HG03575 (cell line): ENCODE data around the gene ZSCAN21.

Source experiments
- ATAC-seq: cut with Tn5 transposase; IDR thresholded peaks from one replicate; pipeline ENCODE4 v1.9.1; 2021; ENCODE audit not compliant: unreplicated experiment, insufficient number of reproducible peaks, low FRiP score; ENCODE audit errors: extremely low read depth

The ZSCAN21 gene

DNA sequence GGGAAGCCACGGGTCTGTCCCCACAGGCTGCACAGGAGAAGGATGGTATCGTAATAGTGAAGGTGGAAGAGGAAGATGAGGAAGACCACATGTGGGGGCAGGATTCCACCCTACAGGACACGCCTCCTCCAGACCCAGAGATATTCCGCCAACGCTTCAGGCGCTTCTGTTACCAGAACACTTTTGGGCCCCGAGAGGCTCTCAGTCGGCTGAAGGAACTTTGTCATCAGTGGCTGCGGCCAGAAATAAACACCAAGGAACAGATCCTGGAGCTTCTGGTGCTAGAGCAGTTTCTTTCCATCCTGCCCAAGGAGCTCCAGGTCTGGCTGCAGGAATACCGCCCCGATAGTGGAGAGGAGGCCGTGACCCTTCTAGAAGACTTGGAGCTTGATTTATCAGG lies 26.0 kb upstream of the ZSCAN21 start:
- ATAC-seq: no peak

DNA sequence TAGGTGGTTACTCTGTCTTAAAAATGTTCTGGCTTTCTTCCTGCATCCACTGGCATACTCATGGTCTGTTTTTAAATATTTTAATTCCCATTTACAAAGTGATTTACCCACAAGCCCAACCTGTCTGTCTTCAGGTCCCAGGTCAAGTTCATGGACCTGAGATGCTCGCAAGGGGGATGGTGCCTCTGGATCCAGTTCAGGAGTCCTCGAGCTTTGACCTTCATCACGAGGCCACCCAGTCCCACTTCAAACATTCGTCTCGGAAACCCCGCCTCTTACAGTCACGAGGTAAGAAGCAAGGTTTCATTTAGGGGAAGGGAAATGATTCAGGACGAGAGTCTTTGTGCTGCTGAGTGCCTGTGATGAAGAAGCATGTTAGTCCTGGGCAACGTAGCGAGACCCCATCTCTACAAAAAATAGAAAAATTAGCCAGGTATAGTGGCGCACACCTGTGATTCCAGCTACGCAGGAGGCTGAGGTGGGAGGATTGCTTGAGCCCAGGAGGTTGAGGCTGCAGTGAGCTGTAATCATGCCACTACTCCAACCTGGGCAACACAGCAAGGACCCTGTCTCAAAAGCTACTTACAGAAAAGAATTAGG lies 25.5 kb upstream of the ZSCAN21 start:
- no peak for ATAC-seq

DNA sequence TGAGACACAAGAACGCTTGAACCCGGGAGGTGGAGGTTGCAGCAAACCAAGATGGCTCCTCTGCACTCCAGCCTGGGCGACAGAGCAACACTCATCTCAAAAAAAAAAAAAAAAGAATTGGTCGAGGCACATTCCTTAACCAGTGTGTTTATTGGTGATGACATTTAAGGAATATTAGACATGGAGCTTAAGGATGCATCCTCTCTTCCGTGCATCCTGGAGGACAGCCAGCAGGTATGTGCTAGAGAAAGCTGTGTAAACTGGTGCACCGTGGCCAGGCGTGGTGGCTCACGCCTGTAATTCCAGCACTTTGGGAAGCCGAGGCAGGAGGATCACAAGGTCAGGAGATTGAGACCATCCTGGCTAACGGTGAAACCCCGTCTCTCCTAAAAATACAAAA lies 22.4 kb upstream of the ZSCAN21 start:
- ATAC-seq: no peak

DNA sequence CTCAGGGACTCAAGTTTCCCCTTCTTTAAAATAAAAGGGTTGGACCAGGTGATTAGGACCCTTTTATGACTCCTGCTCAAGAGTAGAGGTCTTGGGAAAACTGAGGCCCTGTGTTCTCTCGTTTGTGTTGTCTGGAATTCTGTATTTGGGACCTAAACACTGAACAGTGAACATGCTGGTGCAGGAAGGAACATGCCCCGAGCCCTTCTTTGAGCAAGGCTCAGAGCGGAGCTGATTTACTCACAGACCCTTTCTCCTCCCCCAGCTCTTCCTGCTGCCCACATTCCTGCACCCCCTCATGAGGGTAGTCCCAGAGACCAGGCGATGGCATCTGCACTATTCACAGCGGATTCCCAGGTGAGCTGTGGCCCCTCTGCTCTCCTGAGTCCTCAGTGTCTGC lies 20.0 kb upstream of the ZSCAN21 start:
- no peak for ATAC-seq

DNA sequence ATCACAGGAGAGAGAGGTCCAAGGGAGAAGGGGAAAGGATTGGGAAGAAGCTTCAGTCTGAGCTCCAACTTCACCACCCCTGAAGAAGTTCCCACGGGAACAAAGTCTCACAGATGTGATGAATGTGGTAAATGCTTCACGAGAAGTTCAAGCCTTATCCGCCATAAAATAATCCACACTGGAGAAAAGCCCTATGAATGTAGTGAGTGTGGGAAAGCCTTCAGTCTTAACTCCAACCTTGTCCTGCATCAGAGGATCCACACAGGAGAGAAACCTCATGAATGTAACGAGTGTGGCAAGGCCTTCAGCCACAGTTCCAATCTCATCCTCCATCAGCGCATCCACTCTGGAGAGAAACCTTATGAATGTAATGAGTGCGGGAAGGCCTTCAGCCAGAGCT lies 16.0 kb upstream of the ZSCAN21 start:
- ATAC-seq: no peak

DNA sequence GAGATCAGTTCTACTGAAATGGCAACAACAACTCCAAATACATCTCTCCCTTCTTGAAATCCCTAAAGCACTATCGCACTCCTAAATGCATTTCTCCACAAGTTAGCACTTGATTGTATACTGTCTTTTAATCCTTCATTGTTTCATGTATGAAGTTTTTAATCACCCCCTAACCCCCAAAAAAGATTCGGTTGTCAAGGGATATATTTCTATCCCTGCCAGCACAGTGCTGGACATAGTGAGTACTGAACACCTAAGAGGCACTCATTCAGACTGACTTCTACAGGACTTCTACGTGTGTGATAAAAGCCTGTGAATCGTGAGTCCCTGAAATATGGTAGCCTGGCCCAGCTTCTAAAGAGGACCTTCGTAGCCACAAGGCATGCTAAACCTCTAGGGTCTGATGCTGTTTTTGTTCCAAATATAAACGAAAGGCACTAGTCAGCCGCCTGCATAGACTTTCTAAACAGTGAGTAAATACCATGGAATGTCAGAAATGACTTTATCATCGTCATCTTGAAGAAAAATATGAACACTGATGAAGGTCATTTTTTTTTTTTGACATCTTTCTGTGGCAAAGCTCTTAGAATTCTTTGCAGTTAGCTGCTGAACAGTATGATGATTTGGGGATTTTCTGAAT lies 14.6 kb upstream of the ZSCAN21 start:
- no peak for ATAC-seq

DNA sequence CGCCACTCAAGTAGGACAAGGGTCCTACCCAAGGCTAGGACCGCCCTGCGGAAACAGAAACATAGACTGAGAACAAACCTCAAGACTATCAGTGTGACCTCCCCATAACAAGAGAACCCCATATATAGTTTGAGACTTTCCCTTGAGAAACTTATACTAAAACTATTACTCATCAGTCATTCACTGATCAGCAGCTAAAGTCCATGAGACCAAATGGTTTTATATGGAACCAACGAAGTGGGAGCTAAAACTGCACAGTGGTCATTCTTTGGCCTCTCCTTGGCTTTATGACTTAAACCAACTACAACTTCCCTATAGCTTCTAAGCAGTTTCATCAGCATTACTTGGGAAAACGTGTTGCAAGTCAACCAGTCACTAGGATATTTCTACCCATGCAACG lies 13.7 kb upstream of the ZSCAN21 start:
- no peak for ATAC-seq

DNA sequence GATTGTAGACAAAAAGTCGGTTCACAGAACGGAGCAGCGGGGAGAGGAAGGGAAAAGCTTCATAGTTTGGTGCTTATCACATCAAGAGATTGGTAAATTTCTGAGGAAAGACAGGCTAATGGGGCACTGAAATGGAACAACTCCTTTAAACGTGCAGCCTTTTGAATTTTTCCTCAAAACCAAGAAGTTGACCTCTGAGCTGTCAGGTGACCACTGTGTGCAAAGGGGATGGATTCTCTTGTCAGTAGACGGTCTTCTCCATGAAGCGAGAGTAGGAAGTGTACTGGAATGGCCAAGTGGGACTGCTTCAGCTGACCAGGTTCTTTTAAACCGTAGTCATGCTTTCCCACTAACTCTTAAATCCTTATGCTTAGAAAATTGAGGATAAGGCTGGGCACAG lies 11.2 kb upstream of the ZSCAN21 start:
- ATAC-seq: no peak

DNA sequence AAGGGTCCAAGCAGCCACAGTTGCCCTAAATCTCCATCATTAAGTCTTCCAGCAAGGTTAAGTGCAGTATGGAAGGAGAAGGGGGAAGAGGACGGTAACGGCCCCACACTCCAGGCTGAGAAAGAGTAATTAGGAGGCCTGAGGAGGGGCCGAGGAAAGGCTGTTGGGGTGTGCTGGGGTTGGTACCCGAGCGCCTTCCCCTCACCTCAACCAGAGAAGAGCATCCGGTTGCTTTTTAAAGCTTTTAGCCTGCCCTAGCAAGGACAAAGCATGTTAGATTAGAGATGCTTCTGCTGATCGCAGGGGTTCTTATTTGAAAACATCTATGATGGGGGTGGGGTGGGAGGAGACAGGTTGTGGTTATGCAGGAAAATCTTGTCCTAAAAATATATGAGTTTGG lies 9.0 kb upstream of the ZSCAN21 start:
- ATAC-seq: no peak

DNA sequence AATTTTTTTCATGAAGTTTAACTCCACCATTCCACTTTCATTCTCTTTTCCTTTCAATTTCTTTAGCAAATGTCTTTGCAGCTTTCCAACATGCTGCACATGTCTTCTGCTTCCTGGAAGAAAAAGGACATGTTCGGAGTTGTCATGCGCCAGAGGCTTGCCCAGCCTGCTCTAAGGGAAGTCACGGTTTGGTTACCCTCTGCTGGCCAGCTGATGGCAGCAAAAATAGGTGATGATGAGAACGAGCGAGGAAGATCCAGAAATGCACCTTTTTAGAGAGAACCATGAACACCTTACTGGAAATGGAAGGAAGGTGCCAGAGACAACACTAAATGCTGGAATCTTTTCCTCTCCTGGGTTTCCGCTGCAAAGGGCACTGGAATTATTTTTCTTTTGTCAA lies 4.9 kb upstream of the ZSCAN21 start:
- no peak for ATAC-seq

DNA sequence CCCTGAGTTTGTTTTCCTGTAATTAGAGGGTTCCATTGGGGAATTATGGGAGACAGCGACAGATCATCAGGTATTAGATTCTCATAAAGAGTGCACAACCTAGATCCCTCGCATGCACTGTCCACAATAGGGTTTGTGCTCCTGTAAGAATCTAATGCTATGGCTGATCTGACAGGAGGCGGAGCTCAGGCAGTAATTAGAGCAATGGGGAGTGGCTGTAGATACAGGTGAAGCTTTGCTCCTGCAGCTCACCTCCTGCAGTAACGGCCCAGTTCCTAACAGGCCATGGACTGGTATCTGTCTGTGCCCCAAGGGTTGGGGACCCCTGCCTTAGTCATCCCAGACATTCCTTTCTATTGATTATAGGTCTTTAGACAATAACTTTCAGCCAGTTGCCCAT lies 894 bp upstream of the ZSCAN21 start:
- no peak for ATAC-seq

DNA sequence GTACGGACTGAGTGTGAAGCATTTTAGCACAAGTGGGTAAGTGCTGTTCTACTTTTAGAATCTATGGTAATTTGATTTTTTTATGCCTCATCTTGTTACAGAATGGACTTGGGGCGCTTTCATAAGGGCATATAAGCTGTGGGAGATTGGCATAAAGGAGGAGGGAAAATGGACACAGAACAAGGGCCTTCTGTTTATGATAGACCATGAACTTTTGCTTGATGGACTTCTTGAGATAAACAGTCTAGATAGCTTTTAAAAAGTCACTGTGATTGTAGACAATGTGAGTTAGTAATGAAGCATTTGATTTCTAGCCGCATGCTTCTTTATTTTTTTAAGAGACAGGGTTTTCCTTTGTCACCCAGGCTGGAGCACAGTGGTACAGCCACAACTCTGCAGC lies 2.0 kb downstream of the ZSCAN21 start:
- no peak for ATAC-seq

DNA sequence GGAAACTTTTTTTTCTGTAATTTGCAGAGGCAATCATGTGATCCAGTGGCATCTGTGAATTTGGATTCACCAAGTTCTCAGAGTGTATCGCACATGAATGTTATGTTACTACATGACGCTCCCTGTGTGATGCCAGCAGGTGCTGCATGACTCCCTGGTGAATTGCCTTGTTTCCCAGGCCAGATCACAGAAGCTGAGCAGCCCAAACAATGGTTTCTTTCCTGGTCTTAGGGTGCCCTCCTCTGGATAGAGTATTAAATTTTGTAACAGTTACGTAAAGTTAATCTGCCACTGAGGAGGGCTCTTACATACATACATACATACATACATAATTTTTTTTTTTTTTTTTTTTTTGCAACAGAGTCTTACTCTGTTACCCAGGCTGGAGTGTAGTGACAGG lies 3.6 kb downstream of the ZSCAN21 start:
- ATAC-seq: no peak

DNA sequence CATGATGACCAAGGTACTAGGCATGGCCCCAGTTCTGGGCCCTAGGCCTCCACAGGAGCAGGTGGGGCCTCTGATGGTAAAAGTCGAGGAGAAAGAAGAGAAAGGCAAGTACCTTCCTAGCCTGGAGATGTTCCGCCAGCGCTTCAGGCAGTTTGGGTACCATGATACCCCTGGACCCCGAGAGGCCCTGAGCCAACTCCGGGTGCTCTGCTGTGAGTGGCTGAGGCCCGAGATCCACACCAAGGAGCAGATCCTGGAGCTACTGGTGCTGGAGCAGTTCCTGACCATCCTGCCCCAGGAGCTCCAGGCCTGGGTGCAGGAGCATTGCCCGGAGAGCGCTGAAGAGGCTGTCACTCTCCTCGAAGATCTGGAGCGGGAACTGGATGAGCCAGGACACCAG lies 7.4 kb downstream of the ZSCAN21 start:
- no peak for ATAC-seq

DNA sequence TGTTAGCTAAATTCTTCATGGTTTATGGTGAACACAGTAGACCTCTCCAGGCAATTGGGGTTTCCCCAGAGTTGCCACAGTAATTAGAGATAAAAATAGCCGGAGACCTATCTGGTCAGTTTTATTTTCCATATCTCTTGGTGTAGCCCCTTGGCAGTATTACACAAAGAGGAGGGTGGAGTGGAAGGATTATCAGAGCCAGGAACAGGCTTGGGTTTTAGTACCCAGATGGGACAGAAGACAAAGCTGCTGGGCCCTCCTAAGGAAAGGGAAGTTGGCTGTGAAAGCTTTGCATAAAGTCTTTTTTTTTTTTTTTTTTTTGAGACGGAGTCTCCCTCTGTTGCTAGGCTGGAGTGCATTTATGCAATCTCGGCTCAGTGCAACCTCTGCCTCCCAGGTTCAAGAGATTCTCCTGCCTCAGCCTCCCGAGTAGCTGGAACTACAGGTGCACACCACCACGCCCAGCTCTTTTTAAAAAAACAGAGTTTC lies 9.7 kb downstream of the ZSCAN21 start:
- no peak for ATAC-seq

DNA sequence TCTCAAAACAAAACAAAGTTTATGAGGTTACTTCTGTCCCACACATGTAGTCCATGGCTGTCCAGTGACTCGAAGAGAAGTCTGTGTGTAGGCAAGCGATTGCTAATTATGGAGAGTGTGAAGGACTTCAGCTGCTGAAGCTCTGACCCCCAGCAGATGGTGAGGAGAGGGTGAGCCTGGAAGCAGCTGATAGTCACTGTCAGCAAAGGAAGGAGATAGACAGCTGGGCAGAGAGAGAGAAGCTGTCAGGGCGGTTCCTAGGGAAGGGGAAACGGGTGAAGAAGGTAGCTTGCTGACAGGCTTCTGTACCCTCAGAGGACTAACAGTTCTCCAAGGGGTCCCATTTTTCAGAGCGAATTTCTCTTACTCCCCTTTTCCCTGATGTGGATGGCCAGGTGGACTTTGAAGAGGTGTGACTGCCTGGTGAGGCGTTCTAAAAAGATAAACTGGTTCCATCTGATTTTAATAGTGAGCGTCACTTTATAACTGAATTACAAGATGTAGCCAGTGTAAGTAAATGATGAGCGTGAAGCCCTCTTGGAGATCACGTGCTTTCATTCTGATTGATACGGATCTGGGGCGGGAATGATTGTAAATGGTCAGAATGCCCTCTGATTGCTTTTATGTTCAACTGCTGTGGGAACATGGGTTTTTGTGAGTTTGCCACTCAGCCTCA lies 12.1 kb downstream of the ZSCAN21 start:
- no peak for ATAC-seq

DNA sequence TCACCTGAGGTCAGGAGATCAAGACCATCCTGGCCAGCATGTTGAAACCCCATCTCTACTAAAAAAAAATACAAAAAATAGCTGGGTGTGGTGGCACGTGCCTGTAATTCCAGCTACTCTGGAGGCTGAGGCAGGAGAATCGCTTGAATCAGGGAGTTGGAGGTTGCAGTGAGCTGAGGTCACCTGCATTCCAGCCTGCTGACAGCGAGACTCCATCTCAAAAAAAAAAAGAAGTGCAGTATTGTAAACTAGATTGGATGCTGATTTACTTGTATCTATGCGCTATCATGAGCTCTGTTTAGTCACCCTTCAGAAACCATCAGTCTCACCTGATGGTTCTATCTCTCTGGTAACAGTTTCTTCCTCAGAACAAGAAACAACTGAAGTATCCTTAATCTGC lies 13.8 kb downstream of the ZSCAN21 start:
- ATAC-seq: no peak

DNA sequence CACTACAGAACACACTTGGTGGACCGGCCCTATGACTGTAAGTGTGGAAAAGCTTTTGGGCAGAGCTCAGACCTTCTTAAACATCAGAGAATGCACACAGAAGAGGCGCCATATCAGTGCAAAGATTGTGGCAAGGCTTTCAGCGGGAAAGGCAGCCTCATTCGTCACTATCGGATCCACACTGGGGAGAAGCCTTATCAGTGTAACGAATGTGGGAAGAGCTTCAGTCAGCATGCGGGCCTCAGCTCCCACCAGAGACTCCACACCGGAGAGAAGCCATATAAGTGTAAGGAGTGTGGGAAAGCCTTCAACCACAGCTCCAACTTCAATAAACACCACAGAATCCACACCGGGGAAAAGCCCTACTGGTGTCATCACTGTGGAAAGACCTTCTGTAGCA lies 14.6 kb downstream of the ZSCAN21 start:
- no peak for ATAC-seq

DNA sequence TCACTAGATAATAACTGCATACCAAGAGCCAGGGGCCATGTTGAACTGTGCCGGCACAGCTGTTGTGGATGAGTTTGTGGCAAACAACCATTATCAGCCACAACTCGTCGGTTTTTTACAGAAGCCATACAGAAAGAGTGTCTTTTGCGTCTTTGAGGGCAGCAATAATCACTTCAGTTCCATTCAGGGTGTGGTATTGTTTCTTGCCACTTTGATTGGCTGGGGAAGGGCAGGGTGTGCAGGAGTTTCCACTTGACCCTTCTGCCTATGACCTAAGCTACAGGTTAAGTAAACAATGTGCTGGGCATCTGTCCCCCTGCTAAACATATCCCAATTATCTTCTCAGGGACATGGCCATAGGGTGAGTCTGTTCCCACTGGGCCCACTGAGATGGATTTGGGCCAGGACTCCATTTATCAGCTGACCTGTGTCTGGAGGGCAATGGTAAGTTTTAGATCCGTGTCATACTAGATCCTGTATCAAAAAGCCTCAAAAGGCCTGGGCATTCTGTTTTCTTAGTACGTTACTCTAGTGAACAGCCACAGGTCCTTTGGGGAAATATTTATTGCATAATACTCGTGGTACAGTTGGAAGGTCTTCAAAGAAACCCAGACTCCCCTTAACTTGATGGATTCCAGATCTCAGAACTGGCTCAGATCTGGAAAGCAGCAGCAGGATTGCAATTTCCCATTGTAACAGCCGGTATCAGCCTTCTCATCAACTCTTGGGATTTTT lies 16.0 kb downstream of the ZSCAN21 start:
- no peak for ATAC-seq

DNA sequence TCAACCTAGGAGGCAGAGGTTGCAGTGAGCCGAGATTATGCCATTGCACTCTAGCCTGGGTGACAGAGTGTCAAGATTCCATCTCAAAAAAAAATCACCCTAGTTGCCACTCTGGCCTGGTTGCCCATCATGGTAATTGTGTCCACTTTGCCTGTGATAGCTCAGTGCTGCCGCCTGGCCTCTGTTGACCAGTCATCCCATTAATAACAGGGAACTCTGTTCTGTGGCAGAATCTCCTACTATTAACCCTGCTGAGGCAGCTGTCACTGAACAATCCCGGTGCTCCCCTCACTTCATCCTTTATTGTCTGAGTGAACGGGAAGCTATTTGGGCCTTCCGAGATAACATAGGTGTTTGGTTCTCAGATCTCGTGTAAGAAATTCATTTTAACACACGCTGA lies 17.4 kb downstream of the ZSCAN21 start:
- ATAC-seq: no peak
